ENCODE results near the gene CNOT6. TPM values are rescaled to one million over a fixed set of nuclear protein-coding genes. Genes with fewer than 3 reads are reported as not detected.

Gene CNOT6
- total RNA-seq, 2 donors from 2014 or later: 19.5 to 24.8 TPM

DNA sequence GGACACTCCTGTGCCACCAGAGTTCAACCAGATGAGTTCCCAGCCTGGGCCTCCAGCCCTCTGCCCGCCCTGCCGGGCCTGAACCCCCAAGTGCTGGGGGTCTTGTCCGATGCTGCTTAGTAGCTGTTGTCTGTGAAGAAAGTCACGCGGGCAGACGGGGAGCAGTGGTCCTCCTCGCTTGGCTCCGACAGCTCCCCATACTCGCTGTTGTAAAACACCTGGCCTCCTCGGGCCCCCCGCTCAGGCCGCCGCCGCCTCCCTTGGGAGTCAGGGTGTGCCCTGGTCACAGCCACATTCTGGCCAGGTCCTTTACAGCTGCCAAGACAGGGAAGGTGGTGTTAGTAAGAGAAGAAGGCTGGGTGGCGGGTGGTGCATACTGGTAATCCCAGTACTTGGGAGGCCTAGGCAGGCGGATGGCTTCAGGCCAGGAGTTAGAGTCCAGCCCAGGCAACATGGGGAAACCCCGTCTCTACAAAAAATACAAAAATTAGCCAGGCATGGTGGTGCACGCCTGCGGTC lies 109.0 kb downstream of the CNOT6 start:
- Histone ChIP-seq H3K36me3 (no peaks in the 10 kb centered on the region), H3K4me1 (ENCODE audit: control insufficient read depth in 1 of 2, low read depth in 2 of 2) (no peaks in the 10 kb centered on the region), H3K4me3 (no peak overlapping the region), H3K27ac (no peak overlapping the region), H3K27me3 (replicated peaks; ENCODE audit: insufficient read depth) (no peaks in the 10 kb centered on the region), H3K9me3 (no peaks in the 10 kb centered on the region)
- ATAC-seq (ENCODE audit: insufficient number of reproducible peaks, low FRiP score, low read depth) (no peak), DNase-seq (ENCODE audit: low spot score) (no peak)
- TF ChIP-seq, protein P1, sequence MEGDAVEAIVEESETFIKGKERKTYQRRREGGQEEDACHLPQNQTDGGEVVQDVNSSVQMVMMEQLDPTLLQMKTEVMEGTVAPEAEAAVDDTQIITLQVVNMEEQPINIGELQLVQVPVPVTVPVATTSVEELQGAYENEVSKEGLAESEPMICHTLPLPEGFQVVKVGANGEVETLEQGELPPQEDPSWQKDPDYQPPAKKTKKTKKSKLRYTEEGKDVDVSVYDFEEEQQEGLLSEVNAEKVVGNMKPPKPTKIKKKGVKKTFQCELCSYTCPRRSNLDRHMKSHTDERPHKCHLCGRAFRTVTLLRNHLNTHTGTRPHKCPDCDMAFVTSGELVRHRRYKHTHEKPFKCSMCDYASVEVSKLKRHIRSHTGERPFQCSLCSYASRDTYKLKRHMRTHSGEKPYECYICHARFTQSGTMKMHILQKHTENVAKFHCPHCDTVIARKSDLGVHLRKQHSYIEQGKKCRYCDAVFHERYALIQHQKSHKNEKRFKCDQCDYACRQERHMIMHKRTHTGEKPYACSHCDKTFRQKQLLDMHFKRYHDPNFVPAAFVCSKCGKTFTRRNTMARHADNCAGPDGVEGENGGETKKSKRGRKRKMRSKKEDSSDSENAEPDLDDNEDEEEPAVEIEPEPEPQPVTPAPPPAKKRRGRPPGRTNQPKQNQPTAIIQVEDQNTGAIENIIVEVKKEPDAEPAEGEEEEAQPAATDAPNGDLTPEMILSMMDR (IDR thresholded peaks at IDR 0.05): no peak

DNA sequence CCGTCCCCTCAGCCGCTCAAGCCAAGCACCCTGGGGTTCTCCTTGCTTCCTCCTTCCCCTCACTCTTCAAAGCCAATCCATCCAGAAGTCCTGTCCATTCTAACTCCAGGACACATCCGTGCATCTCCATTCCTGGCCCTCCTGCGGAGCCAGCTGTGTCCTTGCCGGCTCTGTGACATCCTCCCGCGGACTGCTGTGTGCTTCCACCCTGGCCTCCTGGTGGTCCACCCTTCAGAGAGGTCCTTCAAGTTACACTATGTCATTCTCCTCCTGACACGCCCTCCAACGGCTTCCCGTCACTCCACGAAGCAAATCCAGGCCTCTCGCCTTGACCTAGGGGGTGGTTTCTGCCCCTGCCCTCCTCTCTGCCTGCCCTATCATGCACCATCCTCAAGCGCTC lies 110.1 kb downstream of the CNOT6 start:
- Histone ChIP-seq H3K4me1 (ENCODE audit: control insufficient read depth in 1 of 2, low read depth in 2 of 2) (no peaks in the 10 kb centered on the region), H3K4me3 (no peak overlapping the region), H3K36me3 (no peaks in the 10 kb centered on the region), H3K27ac (no peak overlapping the region), H3K27me3 (replicated peaks; ENCODE audit: insufficient read depth) (no peaks in the 10 kb centered on the region), H3K9me3 (no peaks in the 10 kb centered on the region)
- TF ChIP-seq, protein P1 (IDR thresholded peaks at IDR 0.05): no peak
- DNase-seq (ENCODE audit: low spot score): no peak
- no peak for ATAC-seq (ENCODE audit: insufficient number of reproducible peaks, low FRiP score, low read depth)

DNA sequence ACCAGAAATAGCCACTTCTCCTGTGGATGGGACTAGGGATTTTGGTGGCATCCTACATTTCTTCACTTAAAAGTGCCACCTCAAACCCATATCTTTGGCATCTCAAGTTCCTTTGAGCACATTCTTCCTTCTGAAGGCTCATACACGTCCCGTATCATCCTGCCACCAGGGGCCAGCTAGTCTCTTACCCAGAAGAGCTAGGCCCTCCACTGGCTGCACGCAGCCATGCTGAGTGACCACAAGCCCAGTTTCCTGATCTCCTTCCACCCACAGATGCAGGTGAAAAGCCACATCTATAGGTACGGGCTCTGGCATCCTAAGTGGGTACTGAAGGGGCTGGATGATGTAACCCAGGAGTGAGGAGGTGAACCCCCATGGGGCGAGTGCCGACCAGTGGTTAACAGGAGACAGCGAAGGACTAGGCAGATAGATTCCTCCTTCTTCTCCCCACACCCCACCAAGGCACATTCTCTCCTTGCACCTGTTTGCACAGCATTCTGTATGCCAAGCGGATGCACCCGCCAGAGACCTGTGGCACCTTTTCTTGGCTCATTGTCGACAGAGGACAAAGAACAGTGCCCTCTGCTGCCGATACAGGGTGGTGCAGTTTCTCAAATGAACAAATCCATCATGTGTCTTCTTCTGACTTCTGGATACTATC lies 111.5 kb downstream of the CNOT6 start:
- no peak for ATAC-seq (ENCODE audit: insufficient number of reproducible peaks, low FRiP score, low read depth)

DNA sequence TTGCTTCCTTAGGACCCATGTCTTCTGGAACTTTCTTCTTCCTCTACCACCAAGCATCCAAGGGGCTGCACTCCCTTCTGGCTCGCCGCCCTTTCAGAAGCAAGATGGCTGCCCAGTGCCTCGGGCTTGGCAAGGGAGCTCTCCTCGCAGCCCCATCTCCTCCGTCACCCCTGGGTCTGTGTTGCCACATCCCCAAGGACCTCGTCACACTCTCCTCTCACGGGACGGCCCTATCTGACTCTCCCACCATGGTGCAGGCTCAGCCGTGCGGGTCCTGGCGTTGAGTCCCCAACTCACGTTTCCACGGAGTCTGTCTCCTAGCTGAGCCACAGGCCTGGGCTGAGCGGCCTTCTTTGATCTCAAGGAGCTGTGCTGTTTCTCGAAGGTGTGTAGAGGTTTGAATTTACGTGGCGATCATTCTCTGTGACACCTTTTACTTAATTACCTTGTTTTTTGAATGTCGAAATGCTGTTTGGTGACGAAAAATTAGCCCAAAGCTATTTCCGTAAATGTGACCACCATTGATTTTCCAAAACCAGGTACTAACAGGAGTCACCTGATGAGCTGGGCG lies 112.1 kb downstream of the CNOT6 start:
- H3K36me3 ChIP-seq: no peaks in the 10 kb centered on the region
- DNase-seq (ENCODE audit: low spot score): no peak
- no peak for ATAC-seq (ENCODE audit: insufficient number of reproducible peaks, low FRiP score, low read depth)
- H3K4me1 ChIP-seq (ENCODE audit: control insufficient read depth in 1 of 2, low read depth in 2 of 2): no peaks in the 10 kb centered on the region
- no peak overlapping the region for H3K27ac ChIP-seq
- no peaks in the 10 kb centered on the region for H3K9me3 ChIP-seq
- H3K4me3 ChIP-seq: no peak overlapping the region
- H3K27me3 ChIP-seq (replicated peaks; ENCODE audit: insufficient read depth): no peaks in the 10 kb centered on the region
- TF ChIP-seq, protein P1 (IDR thresholded peaks at IDR 0.05): no peak

More for the DNA sequence above, 111.5 kb downstream of the CNOT6 start:
- TF ChIP-seq, protein P1 (IDR thresholded peaks at IDR 0.05): peak; percentile 36
- H3K36me3 ChIP-seq: no peaks in the 10 kb centered on the region
- H3K4me1 ChIP-seq (ENCODE audit: control insufficient read depth in 1 of 2, low read depth in 2 of 2): no peaks in the 10 kb centered on the region
- no peak overlapping the region for H3K4me3 ChIP-seq
- H3K27me3 ChIP-seq (replicated peaks; ENCODE audit: insufficient read depth): no peaks in the 10 kb centered on the region
- no peaks in the 10 kb centered on the region for H3K9me3 ChIP-seq
- no peak for DNase-seq (ENCODE audit: low spot score)
- no peak overlapping the region for H3K27ac ChIP-seq

DNA sequence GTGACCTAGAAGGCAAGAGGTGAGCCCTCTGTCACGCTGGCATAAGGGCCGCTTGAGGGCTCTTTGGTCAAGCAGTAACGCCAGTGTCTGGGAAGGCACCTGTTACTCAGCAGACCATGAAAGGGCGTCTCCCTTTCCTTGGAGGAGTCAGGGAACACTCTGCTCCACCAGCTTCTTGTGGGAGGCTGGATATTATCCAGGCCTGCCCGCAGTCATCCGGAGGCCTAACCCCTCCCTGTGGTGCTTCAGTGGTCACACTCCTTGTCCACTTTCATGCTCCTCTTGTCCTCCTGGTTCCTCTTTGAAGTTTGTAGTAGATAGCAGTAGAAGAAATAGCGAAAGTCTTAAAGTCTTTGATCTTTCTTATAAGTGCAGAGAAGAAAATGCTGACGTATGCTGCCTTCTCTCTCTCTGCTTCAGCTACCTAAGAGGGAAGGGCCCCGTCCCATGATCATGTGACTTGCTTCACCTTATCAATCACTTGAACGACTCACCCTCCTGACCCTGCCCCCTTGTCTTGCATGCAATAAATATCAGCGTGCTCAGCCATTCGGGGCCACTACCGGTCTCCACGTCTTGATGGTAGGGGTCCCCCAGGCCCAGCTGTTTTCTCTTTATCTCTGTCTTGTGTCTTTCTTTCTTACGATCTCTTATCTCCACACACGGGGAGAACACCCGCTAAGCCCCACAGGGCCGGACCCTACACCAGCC lies 113.8 kb downstream of the CNOT6 start:
- Histone ChIP-seq H3K27ac (no peak overlapping the region), H3K27me3 (replicated peaks; ENCODE audit: insufficient read depth) (no peaks in the 10 kb centered on the region)
- DNase-seq (ENCODE audit: low spot score): no peak

More for the DNA sequence above, 113.8 kb downstream of the CNOT6 start:
- no peaks in the 10 kb centered on the region for H3K9me3 ChIP-seq
- TF ChIP-seq, protein P1 (IDR thresholded peaks at IDR 0.05): no peak
- no peak for ATAC-seq (ENCODE audit: insufficient number of reproducible peaks, low FRiP score, low read depth)
- no peaks in the 10 kb centered on the region for H3K4me1 ChIP-seq (ENCODE audit: control insufficient read depth in 1 of 2, low read depth in 2 of 2)
- no peak overlapping the region for H3K4me3 ChIP-seq
- H3K36me3 ChIP-seq: no peaks in the 10 kb centered on the region
